Stimulated activated CD8-positive, alpha-beta memory T cell treated with anti-CD3 and anti-CD28 coated beads, Interleukin-12 subunit alpha, Interleukin-12 subunit beta, amount 100 ng/mL, for 24 hours (primary cell): ENCODE data around the gene SMARCAD1.

Experiments
- DNase-seq: peaks from one replicate; pipeline ENCODE4 v3.0.0-alpha.2; 2020; ENCODE audit errors: extremely low read depth

The SMARCAD1 gene

DNA sequence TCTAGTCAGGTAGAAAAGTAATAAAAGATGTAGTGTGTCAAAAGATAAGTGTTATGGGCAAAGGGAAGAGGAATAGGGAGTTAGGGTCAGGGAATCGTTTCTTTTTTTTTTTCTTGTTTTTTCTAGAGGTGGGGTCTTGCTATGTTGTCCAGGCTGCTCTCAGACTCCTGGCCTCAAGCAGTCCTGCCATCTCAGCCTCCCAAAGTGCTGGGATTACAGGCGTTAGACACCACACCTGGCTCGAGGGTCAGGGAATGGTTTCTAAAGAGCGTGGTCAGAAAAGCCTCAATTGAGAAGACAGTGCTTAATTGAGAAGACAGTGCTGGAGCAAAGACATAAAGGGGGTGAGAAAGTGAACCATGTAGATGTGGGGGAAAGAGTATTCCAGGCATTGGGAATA, 19.1 kb downstream of the SMARCAD1 start:
- no peak for DNase-seq

DNA sequence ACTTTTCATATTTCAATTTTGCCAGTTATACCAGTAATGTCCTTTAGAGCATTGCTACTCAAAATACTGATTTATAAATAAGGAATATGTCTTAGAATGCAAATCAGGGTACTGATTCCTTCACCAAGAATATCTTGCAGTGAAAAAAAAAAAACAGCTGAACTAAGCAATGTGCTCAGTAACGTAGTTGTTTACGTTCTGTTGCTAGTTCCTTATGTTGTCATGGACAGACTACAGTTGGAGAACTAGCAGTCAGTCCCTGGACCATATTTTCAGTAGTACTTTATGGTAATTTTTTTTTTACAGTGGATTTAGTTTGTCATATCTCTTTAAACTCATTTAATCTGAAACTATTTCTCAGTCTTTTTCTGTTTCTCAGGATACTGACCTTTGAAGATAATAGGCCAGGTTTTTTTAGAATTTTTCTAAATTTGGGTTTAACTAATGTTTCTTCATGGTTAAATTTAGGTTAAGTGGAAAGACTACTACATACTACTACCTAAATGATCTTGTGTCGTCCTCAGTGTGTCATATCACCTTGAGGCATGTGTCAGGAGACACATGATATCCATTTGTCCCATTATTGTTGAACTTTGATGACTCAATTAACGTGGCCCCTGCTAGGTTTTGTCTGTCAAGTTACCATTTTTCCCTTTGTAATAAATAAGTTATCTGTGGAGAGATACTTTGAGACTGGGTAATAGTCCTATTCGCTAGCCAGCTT, 21.0 kb downstream of the SMARCAD1 start:
- no peak for DNase-seq

DNA sequence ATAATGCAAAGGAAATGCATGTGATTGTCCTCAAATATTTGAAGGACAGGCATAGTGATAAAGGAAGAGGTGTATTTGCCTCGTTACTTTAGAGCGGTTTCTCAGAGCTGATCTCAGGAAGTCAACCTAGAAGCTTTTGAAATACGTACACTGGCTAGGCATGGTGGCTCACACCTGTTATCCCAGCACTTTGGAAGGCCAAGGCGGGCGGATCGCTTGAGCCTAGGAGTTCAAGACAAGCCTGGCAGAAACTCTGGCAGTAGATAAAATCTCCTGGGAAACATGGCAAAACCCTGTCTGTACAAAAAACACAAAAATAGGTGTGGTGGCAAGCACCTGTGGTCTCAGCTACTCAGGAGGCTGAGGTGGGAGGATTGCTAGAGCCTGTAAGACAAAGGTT, 24.9 kb downstream of the SMARCAD1 start:
- no peak for DNase-seq

DNA sequence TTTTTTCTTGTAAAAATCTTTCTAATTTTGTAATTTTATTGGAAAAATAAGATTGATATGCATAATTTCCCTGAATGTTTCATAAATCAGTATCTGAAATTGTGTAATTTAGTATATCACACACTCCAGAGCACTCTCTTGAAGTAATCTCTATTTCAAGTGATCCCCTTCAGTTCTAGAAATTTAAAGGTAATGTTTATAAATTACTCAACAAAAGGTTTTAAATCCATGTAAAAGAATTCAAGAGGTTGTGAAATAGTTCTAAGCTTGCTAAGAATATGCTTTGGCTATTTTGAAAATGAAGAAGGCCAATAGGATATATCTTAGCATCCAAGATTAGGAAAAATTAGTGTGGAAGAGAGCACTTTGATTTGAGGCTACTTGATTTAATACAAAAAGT, 28.2 kb downstream of the SMARCAD1 start:
- no peak for DNase-seq

DNA sequence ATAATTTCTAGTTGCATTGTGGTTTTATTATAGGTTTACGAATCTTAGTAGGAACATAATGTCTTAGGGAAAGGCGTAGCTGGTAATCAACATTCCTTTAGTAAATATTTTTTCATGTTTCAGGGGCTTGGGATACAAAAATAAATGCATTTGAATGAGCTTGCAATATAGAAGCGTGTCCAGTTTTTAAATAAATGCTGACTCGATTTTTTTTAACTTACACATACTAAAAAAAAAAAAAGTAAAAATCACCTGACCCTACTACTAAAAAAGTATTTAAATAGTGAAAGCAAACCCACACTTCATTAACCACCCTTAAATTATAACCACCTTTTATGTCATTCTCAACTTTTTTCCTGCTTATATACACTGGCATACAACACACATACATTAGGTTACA, 29.6 kb downstream of the SMARCAD1 start:
- DNase-seq = no peak

DNA sequence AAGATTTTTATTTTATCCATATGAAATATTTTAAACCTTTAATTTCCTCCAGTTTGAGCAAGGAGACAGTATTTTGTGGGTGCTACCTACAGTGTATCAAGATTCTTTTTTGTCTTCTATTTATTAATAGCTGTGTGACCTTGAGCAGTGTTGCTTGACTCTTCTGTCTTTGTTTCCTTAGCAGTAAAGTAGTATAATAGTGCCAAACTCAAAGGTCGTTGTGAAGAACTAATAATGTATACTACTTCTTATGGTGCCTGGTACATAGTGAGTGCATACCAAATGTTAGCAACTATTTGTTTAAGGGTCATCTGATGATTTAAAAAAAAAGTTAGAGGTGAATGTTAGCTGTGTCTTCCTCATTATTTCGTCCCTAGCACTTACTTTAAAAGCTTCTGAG, 30.5 kb downstream of the SMARCAD1 start:
- no peak for DNase-seq

DNA sequence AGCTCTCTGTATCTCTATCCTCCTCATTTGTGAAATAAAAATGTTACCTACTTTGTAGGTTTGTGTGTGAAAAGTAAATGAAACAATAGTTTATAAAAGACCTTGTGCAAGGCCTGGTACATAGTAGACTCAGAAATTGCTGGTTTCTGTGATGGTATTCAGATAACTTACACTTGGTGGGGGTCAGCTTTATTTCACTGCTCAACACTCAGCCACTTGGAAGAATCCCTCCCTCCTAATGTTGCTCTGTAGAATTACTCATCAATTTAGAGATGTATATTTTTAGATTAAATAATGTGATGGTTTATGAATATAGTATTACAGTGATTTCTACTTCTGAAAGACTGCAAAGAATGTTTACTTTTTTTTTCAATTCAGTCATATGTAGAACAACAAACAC, 32.7 kb downstream of the SMARCAD1 start:
- no peak for DNase-seq

DNA sequence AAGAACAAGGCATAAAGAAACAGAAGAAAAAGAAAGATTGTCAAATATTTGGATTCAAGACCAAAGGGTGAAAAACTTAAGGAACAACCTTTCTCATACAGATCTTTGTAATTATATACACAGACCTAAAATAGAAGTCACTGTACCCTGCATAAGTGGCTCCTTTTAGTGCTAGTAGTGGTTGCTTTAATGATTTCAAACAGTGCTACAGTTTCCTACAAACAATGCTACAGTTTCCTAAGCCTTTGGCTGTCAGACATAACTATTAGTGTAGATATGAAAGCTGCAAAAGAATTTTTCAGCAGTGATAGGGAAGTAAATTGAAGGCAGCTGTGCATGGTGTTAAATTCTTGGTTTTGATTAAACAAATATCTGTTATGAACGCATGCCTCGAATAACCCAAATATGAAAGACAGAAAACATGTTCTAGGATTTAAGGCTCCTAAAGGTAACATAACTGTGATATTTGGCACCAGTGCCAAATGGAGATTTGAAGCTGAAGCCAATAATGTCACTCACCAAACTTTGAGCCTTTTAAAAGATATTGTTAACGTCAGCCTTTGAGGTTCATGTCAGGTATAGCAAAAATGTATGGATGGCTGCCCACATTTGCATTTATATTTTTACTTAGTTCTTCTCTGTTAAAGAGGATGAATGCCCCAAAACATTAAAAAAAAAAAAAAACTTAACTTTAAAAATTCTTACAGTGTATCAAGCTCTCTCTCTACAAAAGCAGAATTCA, 36.6 kb downstream of the SMARCAD1 start:
- DNase-seq = no peak

DNA sequence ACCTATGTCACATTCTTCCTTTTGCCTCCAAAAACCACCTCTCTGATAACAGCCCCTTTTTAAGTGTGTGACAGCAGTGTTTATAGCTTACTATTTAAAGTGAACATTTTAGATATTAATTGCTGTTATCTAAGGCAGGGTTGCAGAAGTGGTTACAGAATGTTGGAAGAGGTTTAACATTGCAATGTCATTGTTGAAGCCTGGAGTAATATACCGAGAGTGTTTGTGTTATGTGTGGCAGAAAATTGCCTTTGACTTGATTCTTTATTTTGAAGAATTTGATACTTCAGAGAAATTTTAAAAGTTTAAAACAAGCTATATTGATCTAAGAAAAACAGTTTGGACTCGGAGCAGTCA, 37.1 kb downstream of the SMARCAD1 start:
- DNase-seq = no peak

DNA sequence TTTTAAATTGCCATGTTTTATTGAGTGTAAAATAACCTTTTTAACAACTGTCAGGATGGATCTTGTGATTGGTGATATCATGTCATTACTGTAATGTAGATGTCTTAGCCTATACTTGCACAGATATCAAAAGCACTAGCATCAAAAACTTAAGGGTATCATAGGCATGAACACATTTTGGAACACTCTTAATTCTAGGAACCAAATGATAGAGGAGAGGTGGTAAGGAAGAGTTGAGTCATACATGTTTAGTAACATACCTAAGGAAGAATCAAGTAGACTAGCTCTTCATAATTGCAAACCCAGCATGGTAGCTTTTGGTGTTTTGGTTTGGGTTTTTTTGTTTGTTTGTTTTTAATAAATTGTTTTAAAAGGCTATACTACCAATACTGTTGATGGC, 43.4 kb downstream of the SMARCAD1 start:
- no peak for DNase-seq

DNA sequence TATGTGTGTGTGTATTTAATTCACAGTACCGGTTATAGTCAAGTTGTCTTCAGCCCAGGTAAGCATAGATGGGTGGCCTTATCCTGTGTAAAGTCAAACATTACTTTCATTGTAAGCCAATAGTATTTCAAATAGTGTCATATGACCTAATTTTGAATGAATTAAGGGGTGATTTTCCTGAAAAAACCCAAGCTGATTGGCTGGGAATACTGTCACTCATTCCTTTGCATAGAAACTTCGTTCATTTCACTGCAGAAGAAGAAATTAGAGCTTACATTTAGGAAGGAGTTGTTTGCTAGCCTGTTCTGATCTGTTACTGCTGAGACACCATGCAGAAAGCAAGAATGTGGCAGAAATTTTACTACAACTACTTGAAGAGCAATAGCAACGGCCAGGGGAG, 45.4 kb downstream of the SMARCAD1 start:
- no peak for DNase-seq

DNA sequence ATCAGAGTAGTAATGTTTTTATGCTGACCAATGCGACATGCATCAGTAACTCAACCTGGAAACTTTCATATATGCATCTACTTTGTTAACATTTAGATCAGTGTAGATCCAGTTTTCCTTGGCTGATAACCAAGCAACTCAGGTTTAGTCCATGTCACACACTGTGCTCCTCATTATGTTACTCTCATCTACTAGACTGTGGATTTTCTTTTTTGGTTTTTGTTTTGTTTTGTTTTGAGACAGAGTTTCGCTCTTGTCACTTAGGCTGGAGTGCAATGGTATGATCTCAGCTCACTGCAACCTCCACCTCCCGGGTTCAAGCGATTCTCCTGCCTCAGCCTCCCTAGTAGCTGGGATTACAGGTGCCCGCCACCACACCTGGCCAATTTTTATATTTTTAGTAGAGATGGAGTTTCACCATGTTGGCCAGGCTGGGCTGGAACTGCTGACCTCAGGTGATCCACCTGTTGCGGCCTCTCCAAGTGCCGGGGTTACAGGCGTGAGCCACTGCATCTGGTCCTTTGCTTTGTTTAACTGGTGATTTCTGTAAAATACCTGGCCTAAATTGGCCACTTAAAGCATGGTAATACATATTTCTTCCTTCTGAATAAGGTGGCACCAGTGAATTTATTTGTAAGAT, 48.6 kb downstream of the SMARCAD1 start:
- no peak for DNase-seq

DNA sequence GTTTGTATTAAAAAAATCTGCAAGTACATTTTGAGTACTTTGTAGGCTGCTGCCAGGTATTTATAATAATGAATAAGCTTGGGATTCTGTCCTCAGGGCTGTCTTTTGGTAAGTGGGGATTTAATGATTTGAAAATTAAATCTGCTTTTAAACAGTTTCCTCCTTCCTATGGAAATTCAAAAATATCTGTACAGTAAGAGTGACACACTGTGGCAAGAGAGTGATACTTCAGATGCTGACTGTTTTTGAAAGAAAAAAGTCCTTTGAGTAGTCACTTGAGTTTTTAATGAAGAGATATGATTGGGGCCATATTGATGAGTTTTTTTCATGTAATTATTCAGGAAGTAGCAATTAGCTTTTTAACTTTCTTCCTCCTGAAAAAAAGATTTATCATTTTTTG, 49.2 kb downstream of the SMARCAD1 start:
- no peak for DNase-seq

DNA sequence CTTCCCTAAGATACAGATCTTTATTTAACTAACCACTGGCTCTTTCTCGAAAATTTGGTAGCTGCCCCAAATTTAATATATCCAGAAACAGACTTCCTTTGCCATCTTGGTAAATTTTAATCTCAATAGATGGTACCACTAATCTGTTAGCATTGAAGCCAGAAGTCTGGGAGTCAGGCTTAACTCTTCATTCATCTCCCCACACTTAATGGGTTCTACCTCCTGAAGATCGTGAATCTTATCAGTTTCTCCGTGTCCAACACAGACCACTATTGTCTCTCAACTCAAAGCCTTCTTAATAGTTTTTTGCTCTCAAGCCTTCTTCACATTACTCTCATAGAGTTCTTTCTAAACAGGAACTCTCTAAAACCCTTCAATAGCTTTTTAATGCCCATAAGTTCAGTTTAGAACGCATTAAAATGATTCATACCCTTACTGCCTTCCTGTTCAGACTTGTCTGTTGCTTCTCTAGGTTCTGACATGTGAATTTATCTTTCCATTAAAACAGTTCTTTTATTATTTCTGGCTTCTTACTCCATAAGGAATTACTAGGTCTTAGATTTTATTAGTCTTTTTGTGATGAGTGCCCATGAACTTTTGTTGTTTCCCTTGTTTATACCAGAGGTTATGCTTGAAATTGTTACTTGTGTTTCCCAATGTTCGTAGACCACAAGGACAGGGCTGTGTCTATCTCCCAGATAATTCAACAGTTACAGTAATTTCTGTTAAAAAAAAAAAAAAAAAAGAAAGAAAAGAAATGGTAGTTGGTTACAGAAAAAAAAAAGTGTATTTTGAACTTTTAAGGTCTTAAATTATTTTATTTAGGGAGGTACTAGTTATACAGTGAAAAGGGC, 54.7 kb downstream of the SMARCAD1 start:
- no peak for DNase-seq

DNA sequence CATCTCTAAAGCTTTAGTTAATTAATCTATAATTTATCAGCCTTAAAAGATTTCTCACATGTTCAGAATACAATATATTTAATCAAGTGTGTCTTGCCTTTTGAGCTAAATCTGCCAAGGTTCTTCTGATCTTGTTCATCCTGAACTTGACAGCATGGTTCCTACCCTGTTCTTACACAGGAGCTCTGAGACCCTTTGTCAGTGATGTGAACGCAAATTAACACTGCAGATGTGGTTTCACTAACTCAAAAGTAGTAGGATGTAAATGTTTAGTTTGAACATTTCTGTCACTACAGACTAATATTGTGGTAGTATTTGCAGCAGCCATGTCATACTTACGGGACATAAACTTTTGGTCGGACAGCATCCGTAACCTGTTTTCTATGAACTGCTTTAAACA, 59.4 kb downstream of the SMARCAD1 start:
- DNase-seq = no peak

DNA sequence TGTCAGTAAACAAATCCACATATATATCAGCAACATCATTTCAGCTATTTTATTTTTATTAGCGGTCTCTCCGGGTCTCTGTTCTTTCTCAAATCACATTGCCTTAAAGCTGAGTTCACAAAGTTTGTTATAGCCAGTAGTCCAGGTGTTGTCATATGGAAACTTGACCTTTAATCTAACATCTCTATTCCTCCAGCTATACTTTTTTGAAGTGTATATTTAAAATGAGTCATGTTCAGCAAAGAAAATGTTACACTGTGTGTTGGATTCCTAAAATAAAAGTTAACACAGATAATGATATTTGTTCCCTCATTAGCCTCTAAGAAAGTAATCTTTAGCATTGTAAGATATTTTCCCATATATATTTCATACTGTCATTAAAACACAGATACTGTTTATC, 63.6 kb downstream of the SMARCAD1 start:
- no peak for DNase-seq

DNA sequence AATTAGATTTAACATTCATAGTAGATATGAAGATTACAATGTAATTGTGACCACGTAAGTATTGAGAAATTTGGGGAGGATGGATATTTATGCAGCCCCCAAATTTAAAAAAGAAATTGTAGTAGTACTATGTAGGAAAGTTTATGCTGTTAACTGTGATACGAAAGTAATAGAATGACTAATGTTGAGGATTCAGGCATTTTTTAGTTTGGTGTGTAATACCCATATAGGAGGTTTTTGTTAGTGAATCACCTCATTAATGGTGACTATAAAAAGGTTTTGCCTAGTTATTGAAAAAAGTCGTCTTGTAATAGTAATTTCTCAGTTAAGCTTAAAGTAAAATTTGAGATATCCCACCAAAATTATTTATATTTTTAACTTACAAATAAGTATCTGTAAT, 67.2 kb downstream of the SMARCAD1 start:
- no peak for DNase-seq

DNA sequence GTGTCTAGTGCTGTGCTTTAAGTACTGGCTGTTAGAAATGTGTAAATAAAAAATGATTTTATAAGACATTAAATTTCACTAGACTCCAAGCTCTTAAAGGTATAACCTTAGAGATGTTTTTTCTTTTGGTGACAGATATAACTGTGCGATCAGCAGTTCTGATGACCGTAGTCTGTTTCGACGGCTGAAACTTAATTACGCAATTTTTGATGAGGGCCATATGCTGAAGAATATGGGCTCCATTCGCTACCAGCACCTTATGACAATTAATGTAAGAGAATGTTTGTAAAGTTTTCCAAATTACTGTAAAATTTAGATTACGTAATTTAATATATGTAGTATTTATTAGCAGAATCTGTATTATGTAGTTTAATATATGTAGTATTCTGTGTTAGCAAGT, 68.5 kb downstream of the SMARCAD1 start:
- no peak for DNase-seq

DNA sequence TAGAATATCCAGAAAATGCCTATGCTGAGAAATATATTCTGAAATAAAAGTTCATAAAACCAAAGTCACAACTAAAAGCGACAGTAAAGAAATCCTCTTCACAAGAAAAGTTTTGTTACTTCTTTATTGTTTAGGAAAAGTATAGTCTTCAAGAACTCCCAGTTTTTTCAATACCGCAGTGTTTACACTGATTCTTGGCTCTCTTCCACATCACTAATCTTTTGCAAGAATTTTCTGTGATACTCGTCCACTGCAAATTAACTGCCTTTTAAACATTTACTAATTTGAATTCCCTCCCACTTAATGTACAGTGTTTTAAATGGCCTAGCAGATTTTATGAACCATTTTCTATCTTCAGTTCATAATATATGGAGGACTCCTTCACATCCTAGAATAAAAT, 69.9 kb downstream of the SMARCAD1 start:
- DNase-seq = no peak

DNA sequence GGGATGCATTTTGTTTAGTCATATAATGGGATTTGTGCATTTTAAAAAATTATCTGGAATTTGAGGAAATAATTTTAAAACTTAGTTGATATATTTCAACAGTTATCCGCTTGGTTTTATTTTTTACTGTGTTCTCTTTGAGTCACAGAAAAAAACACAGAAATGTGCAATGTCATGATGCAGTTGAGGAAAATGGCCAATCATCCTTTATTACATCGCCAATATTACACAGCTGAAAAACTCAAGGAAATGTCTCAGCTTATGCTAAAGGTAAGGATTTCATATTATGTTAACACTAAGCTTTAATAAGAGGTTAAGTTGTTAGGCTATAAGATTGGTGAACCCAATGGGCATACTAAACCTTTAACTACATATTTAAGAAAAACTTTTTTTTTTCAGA, 71.1 kb downstream of the SMARCAD1 start:
- no peak for DNase-seq

DNA sequence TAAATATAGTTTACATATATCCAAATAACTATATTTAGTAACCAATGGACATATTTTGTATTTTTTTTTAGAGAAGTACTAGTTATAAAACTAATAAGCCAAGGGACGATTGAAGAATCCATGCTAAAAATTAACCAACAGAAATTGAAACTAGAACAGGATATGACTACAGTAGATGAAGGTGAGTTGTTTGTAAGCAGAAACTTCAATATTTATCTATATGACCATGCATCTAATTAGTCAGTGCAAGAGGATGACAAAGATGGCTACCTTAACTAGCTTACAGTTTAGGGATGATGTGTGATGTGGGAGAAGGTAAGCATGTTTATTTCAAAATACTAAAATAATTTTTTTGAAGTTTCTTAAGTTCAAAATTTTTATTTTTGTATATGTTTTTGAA, 77.2 kb downstream of the SMARCAD1 start:
- no peak for DNase-seq

DNA sequence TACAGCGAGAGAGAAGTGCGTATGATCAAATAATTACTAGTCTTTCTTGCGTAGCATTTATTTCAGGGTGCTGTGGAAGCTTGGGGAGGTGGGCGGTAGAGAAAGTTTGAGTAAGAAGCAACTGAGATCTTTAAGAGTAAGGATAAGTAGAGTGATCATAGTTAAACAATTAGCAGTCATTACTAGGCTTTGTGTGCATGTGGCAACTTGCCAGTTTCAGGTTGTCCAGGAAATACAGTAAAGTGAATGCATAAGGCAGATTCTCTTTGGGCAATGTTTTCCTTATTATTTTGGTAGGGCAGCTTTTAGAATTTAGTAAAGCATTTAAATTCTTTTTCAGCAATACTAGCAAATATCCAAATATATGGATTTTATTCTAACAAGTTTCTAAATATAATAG, 78.0 kb downstream of the SMARCAD1 start:
- no peak for DNase-seq
